Activated naive CD8-positive, alpha-beta T cell treated with anti-CD3 and anti-CD28 coated beads for 36 hours (primary cell): Measurements from ENCODE around the gene CELSR2. TPM values are rescaled to one million over a fixed set of nuclear protein-coding genes. Genes with fewer than 3 reads are reported as not detected.

Experiments
- DNase-seq: peaks from one replicate; pipeline ENCODE4 v3.0.0; 2021
- H3K27ac Mint-ChIP-seq: one replicate; pipeline ENCODE4 v1.8.0; 2022; ENCODE audit warnings: mild to moderate bottlenecking, moderate library complexity, mixed read lengths
- H3K27me3 Mint-ChIP-seq: one replicate; pipeline ENCODE4 v1.8.0; 2022; ENCODE audit warnings: mild to moderate bottlenecking, mixed read lengths
- H3K36me3 Mint-ChIP-seq: one replicate; pipeline ENCODE4 v1.8.0; 2021; ENCODE audit warnings: mild to moderate bottlenecking, mixed read lengths
- H3K4me1 Mint-ChIP-seq: one replicate; pipeline ENCODE4 v1.8.0; 2021; ENCODE audit warnings: mixed read lengths
- H3K4me3 Mint-ChIP-seq: one replicate; pipeline ENCODE4 v1.8.0; 2022; ENCODE audit warnings: mild to moderate bottlenecking, moderate library complexity, mixed read lengths
- H3K9me3 Mint-ChIP-seq: one replicate; pipeline ENCODE4 v1.8.0; 2022; ENCODE audit warnings: mixed read lengths
- total RNA-seq, 2 experiments: library from RNA; stranded (reverse); gene quantifications; one replicate each; pipeline ENCODE4 v1.2.3, GENCODE V29; 2021

CELSR2 gene
- total RNA-seq, 2 experiments from 2014 or later: 2.6 TPM

- Mint-ChIP-seq H3K27me3 (no peaks in the 10 kb centered on the region), H3K4me3 (no peak overlapping the region), H3K36me3 (no peaks in the 10 kb centered on the region), H3K9me3 (no peaks in the 10 kb centered on the region), H3K4me1 (peaks cover 8% of the 10 kb centered on the region), H3K27ac (no peak overlapping the region)
- no peak for DNase-seq
These were observed 3.0 kb downstream of the CELSR2 start for GRCh38 chr1:109252167-109252892.

GRCh38 chr1:109252893-109253802 is 3.8 kb downstream of the CELSR2 start:
- Mint-ChIP-seq H3K27ac (no peak overlapping the region), H3K4me3 (no peak overlapping the region), H3K9me3 (no peaks in the 10 kb centered on the region), H3K36me3 (no peaks in the 10 kb centered on the region), H3K4me1 (peaks cover 8% of the 10 kb centered on the region), H3K27me3 (no peaks in the 10 kb centered on the region)
- DNase-seq: no peak

DNA sequence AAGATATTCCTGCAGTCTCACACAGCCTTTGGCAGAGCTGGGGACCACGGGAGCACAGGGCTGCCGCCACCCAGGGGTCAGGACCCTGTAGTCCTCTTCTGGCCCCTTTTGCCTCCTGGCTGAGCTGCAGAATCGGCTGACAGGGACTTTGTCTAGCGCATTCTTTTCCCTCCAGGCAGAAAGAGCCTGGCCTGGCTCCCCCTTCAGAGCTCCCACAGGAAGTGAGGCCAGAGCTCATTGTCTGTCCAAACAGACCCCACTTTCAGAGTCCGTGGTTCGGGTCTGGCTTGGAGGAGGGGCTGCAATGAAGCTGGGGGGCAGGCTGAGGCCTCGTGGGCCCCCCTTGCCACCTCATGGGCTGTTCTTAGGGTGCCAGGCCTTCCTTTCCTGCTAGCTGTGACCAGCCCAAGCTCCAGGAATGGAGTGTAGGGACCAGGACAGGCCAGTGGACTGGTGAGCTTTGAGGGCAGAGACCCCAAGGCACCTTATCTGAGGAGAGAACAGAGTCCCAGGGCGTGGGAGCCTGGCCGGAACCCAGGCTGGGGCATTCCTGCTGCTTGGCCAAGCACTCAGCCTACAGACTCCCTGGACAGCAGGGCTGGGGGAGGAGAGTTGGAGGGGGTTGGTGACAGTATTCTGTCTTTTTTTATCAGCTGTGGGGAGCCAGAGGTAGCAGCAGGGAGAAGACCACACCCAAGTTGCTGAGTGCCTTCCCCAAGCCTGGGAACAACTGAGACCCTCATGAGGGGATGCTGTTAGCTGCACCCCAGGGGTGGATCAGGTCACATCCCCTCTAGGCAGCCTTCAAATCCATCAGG is 4.7 kb downstream of the CELSR2 start:
- H3K4me3 Mint-ChIP-seq: no peak overlapping the region
- no peaks in the 10 kb centered on the region for H3K27me3 Mint-ChIP-seq
- DNase-seq: no peak
- H3K4me1 Mint-ChIP-seq: peaks cover 7% of the 10 kb centered on the region
- no peak overlapping the region for H3K27ac Mint-ChIP-seq
- H3K9me3 Mint-ChIP-seq: no peaks in the 10 kb centered on the region
- no peaks in the 10 kb centered on the region for H3K36me3 Mint-ChIP-seq

- DNase-seq: no peak
- Mint-ChIP-seq H3K4me3 (no peak overlapping the region), H3K9me3 (no peaks in the 10 kb centered on the region), H3K27ac (no peak overlapping the region), H3K27me3 (no peaks in the 10 kb centered on the region), H3K36me3 (no peaks in the 10 kb centered on the region), H3K4me1 (peaks cover 4% of the 10 kb centered on the region)
These were observed 5.3 kb downstream of the CELSR2 start for GRCh38 chr1:109254621-109255096.

DNA sequence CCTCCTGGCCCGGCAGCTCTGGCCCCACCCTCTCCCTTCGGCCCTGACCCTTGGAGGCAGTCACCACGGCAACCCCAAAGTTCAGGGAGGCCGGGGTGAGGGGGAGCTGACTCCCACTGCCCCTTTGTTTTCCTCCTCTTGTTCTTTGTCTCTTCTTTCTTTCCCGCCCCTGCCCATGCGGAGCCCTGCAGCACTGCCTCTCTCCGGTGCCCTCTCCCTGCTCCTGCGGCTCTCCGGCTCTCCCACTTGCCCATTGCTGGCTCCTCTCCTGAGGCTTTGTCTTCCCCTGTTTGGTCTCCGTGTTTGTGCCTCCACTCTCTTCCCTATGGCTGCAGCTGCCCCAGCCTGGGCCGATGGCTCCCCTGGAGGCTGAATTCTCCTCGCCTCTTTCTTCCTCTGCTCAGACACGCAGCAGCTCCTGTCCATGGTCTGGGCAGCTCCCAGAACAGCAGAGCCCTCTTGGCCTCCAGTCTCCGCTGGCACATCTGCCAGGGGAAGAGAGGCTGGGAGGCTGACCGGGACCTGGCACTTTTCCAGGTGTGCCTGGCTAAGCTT is 5.8 kb downstream of the CELSR2 start:
- Mint-ChIP-seq H3K27ac (no peak overlapping the region), H3K9me3 (no peaks in the 10 kb centered on the region), H3K4me3 (no peak overlapping the region), H3K27me3 (no peaks in the 10 kb centered on the region), H3K4me1 (peaks cover 4% of the 10 kb centered on the region), H3K36me3 (no peaks in the 10 kb centered on the region)
- DNase-seq: no peak

DNA sequence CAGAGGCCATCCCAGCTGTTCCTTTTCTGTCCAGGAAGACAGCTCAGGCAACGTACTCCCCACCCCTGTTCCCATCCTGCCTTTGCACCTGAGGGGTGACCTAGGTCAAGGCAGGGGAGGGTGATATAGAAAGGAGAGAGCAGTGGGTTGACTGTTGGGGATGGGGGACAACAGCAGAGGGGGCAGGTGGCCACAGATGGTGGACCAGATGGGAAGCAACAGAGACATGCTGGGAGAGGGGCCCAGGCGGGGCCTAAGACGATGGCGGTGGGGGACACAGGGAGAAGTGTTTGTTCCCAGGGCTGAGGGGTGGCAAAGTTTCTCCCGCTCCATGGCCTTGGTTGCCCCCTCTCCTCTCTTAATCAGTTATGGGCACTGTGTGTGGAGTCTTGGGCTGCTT is 6.3 kb downstream of the CELSR2 start:
- DNase-seq: no peak
- H3K9me3 Mint-ChIP-seq: no peaks in the 10 kb centered on the region
- H3K27ac Mint-ChIP-seq: no peak overlapping the region
- no peaks in the 10 kb centered on the region for H3K36me3 Mint-ChIP-seq
- H3K27me3 Mint-ChIP-seq: no peaks in the 10 kb centered on the region
- peaks cover 3% of the 10 kb centered on the region for H3K4me1 Mint-ChIP-seq
- H3K4me3 Mint-ChIP-seq: no peak overlapping the region

DNA sequence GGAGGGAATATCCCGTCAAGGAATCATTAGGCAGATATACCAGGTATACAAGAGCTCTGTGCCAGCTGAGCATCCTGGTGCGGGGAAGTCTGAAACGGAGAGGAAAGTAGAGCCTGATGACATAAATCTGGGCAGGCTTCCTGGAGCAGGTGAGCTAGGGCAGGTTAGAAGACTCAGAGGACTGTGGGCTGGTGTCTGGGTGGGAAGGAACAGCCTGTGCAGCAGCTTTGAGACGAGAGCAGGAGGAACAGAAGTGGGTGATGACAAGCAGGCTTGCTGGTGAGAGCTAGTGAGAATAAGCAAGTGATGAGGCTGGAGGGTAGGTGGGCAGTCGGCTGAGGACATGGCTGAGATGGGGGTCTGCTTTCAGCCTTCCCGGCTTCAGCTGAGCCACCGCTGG is 6.7 kb downstream of the CELSR2 start:
- no peak overlapping the region for H3K27ac Mint-ChIP-seq

GRCh38 chr1:109256971-109257681 is 7.8 kb downstream of the CELSR2 start:
- no peaks in the 10 kb centered on the region for H3K27me3 Mint-ChIP-seq
- H3K27ac Mint-ChIP-seq: no peak overlapping the region
- H3K4me1 Mint-ChIP-seq: peaks cover 2% of the 10 kb centered on the region
- H3K9me3 Mint-ChIP-seq: no peaks in the 10 kb centered on the region
- no peak for DNase-seq
- no peak overlapping the region for H3K4me3 Mint-ChIP-seq
- no peaks in the 10 kb centered on the region for H3K36me3 Mint-ChIP-seq

More for the DNA sequence above, 6.7 kb downstream of the CELSR2 start:
- no peak for DNase-seq
- Mint-ChIP-seq H3K4me1 (peaks cover 2% of the 10 kb centered on the region), H3K36me3 (no peaks in the 10 kb centered on the region), H3K27me3 (no peaks in the 10 kb centered on the region), H3K4me3 (no peak overlapping the region), H3K9me3 (no peaks in the 10 kb centered on the region)

DNA sequence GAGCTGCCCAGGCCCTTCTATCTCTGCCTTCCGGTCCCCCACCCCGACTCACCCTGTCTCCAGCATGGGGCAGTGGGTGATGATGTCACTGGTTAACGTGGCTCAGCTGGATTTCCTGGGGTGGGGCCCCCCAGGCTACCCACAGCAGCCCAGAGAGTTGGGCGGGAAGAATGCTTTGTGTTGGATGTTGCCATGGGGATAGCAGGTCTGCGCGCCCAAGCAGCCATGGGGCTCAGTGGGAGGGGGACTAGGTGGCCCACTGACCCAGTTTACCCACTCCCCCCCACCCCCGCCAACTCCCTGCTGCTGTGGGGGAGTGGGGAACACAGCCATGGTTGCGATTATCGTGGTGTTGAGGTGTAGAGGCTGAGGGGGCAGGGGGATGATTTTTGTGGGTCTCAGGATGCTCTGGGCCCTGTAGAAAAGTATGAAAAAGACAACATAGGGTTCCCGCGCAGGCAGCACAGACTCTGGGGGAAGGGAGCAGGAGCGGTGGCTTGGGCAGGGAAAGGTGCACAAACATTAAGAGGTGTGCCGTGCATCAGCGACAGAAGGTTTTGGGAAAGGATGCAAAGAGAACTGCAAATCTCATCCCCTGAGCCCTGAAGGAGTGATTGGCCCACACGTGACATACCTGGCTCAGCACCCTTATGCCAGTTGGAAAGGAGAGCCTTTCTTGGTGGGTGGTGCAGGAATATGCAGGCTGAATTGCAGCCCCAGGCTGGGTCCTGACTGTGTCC is 8.5 kb downstream of the CELSR2 start:
- no peak for DNase-seq
- Mint-ChIP-seq H3K27ac (no peak overlapping the region), H3K9me3 (no peaks in the 10 kb centered on the region), H3K36me3 (no peaks in the 10 kb centered on the region), H3K4me3 (no peak overlapping the region), H3K27me3 (no peaks in the 10 kb centered on the region), H3K4me1 (peaks cover 2% of the 10 kb centered on the region)

DNA sequence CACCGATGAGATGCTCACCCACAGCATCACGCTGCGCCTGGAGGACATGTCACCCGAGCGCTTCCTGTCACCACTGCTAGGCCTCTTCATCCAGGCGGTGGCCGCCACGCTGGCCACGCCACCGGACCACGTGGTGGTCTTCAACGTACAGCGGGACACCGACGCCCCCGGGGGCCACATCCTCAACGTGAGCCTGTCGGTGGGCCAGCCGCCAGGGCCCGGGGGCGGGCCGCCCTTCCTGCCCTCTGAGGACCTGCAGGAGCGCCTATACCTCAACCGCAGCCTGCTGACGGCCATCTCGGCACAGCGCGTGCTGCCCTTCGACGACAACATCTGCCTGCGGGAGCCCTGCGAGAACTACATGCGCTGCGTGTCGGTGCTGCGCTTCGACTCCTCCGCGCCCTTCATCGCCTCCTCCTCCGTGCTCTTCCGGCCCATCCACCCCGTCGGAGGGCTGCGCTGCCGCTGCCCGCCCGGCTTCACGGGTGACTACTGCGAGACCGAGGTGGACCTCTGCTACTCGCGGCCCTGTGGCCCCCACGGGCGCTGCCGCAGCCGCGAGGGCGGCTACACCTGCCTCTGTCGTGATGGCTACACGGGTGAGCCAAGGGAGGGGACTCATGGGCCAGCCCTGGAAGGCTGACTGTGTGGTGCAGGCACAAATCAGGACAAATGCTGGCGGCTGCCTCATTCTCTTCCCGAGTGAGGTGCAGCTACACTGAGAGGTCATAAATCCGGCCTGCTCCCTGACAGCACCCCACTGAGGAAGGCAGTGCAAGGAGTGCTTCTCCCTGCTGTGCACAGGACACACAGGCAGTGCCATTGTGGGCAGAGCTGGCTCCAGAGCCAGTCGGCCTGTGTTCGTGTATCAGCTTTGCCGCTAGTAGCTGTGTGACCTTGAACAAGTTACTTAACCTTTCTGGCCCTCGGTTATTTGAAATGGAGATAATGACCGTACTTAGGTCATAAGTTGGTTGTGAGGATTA is 9.4 kb downstream of the CELSR2 start:
- no peaks in the 10 kb centered on the region for H3K36me3 Mint-ChIP-seq

DNA sequence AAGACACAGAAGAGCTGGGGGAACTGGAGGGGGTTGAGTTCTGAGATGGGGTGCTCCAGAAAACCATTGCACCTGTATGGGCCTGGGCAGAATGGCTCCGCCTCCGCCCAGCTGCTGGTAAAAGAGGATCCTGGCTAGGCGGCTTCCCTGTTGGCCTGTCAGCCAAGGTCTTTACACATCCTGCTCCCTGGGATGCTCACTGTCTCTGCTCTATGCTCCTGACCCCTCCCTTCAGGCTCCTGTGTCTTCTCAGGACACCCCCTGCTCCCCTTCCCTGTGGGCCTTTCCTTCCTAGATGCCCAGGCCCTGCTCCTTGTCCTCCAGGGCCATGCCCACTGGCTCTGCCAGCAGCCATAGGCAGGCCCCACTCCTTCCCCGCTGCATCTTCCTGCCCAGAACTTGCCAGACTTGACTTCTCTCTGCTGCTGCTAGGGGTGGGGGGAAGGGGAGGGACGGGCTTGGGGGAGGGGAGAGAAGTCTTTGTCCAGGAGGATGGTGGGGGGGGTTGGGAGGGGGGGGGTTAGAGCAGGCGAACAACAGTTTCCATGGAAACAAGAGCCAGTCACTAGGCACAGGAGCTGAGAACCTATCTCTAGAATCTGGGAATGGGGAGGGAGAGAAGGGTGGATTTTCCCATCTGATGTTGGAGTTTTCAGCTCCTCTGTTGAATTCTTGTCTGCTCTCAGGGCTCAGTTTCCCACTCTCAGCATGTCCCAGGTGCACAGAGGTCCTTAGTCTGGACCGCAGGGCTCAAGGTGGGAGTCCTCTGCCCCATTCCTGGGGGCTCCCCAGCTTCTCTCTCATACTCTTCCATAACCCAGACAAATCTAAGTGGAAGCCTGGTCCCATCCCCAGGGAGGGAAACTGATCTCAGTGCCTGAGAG is 10.6 kb downstream of the CELSR2 start:
- Mint-ChIP-seq H3K4me1 (peaks cover 3% of the 10 kb centered on the region), H3K4me3 (no peak overlapping the region), H3K36me3 (no peaks in the 10 kb centered on the region), H3K27ac (no peak overlapping the region), H3K9me3 (no peaks in the 10 kb centered on the region), H3K27me3 (no peaks in the 10 kb centered on the region)
- no peak for DNase-seq

More for the DNA sequence above, 9.4 kb downstream of the CELSR2 start:
- Mint-ChIP-seq H3K4me1 (peaks cover 3% of the 10 kb centered on the region), H3K9me3 (no peaks in the 10 kb centered on the region), H3K4me3 (no peak overlapping the region), H3K27me3 (no peaks in the 10 kb centered on the region), H3K27ac (no peak overlapping the region)
- no peak for DNase-seq

- Mint-ChIP-seq H3K27me3 (no peaks in the 10 kb centered on the region), H3K4me1 (peaks cover 3% of the 10 kb centered on the region), H3K36me3 (no peaks in the 10 kb centered on the region), H3K4me3 (no peak overlapping the region), H3K27ac (no peak overlapping the region), H3K9me3 (no peaks in the 10 kb centered on the region)
- no peak for DNase-seq
These were observed 11.7 kb downstream of the CELSR2 start for GRCh38 chr1:109261006-109261405.
